ENCODE results near the gene ARHGEF18.

The ARHGEF18 gene

GRCh38 chr19:7337380-7338194 is 11.2 kb upstream of the ARHGEF18 start:
- no peak for DNase-seq (ENCODE audit: low spot score)
- H3K27ac ChIP-seq (replicated peaks; ENCODE audit: low read length) = no peak overlapping the region
- no peak overlapping the region for H2BK120ac ChIP-seq (ENCODE audit: low read depth, low read length)
- H3K18ac ChIP-seq (ENCODE audit: low read length) = no peak overlapping the region
- no peak overlapping the region for H4K91ac ChIP-seq (ENCODE audit: low read depth, low read length, poor library complexity)
- H3K14ac ChIP-seq (ENCODE audit: low read length) = no peak overlapping the region
- H3K23ac ChIP-seq (ENCODE audit: low read depth, low read length, poor library complexity) = peak overlapping the region; percentile 19
- no peaks in the 10 kb centered on the region for H3K36me3 ChIP-seq (replicated peaks in 1 of 2; ENCODE audit: control insufficient read depth in 2 of 2, insufficient read depth in 2 of 2, low read length in 2 of 2)
- H3K4ac ChIP-seq (ENCODE audit: low read length) = no peak overlapping the region
- H3K4me3 ChIP-seq (ENCODE audit: low read length in 2 of 2) = no peak overlapping the region
- no peak overlapping the region for H2BK12ac ChIP-seq (ENCODE audit: low read length)
- no peak overlapping the region for H3K4me2 ChIP-seq (ENCODE audit: insufficient read depth, low read length, poor library complexity, severe bottlenecking)
- no peaks in the 10 kb centered on the region for H3K79me1 ChIP-seq (ENCODE audit: low read depth, low read length)
- H3K27me3 ChIP-seq (ENCODE audit: control insufficient read depth in 3 of 3, insufficient read depth in 3 of 3, low read depth in 1 of 3, low read length in 3 of 3) = peaks cover 0 to 5% (median 0%) of the 10 kb centered on the region in 3 experiments
- no peaks in the 10 kb centered on the region for H3K4me1 ChIP-seq (ENCODE audit: control insufficient read depth in 2 of 2, insufficient read depth in 1 of 2, low read depth in 1 of 2, low read length in 2 of 2)
- H2AFZ ChIP-seq (ENCODE audit: low read length) = no peak overlapping the region
- H4K8ac ChIP-seq (ENCODE audit: low read depth, low read length) = no peak overlapping the region
- no CpG with 5 or more reads among the region's 12 CpGs for WGBS, 2 donors (ENCODE audit: extremely low coverage in 2 of 2, insufficient read length in 2 of 2, insufficient replicate concordance in 1 of 2)
- H2AK5ac ChIP-seq (ENCODE audit: low read depth, low read length) = no peak overlapping the region
- H2BK5ac ChIP-seq (ENCODE audit: low read length) = no peak overlapping the region
- H3K9me3 ChIP-seq (replicated peaks in 1 of 2; ENCODE audit: control insufficient read depth in 2 of 2, insufficient read depth in 1 of 2, low read depth in 1 of 2, low read length in 2 of 2) = peaks cover 0 to 1% of the 10 kb centered on the region in 2 donors
- no peak overlapping the region for H2BK15ac ChIP-seq (ENCODE audit: low read length)
- H3K9ac ChIP-seq (ENCODE audit: low read depth, low read length, poor library complexity) = no peak overlapping the region

- Histone ChIP-seq H4K8ac (ENCODE audit: low read depth, low read length) (no peak overlapping the region), H3K79me1 (ENCODE audit: low read depth, low read length) (no peaks in the 10 kb centered on the region), H3K9me3 (replicated peaks in 1 of 2; ENCODE audit: control insufficient read depth in 2 of 2, insufficient read depth in 1 of 2, low read depth in 1 of 2, low read length in 2 of 2) (peaks cover 0 to 1% of the 10 kb centered on the region in 2 donors), H2BK12ac (ENCODE audit: low read length) (no peak overlapping the region), H3K27ac (replicated peaks; ENCODE audit: low read length) (no peak overlapping the region), H3K4me2 (ENCODE audit: insufficient read depth, low read length, poor library complexity, severe bottlenecking) (no peak overlapping the region), H3K27me3 (ENCODE audit: control insufficient read depth in 3 of 3, insufficient read depth in 3 of 3, low read depth in 1 of 3, low read length in 3 of 3) (peaks cover 0 to 5% (median 0%) of the 10 kb centered on the region in 3 experiments), H3K4ac (ENCODE audit: low read length) (no peak overlapping the region), H3K18ac (ENCODE audit: low read length) (no peak overlapping the region), H2AK5ac (ENCODE audit: low read depth, low read length) (no peak overlapping the region), H2BK120ac (ENCODE audit: low read depth, low read length) (no peak overlapping the region), H2AFZ (ENCODE audit: low read length) (peak overlapping the region; percentile 79), H3K36me3 (replicated peaks in 1 of 2; ENCODE audit: control insufficient read depth in 2 of 2, insufficient read depth in 2 of 2, low read length in 2 of 2) (no peaks in the 10 kb centered on the region), H3K14ac (ENCODE audit: low read length) (no peak overlapping the region), H2BK15ac (ENCODE audit: low read length) (no peak overlapping the region), H3K23ac (ENCODE audit: low read depth, low read length, poor library complexity) (no peak overlapping the region), H2BK5ac (ENCODE audit: low read length) (no peak overlapping the region), H3K9ac (ENCODE audit: low read depth, low read length, poor library complexity) (no peak overlapping the region), H3K4me3 (ENCODE audit: low read length in 2 of 2) (no peak overlapping the region), H3K4me1 (ENCODE audit: control insufficient read depth in 2 of 2, insufficient read depth in 1 of 2, low read depth in 1 of 2, low read length in 2 of 2) (no peaks in the 10 kb centered on the region), H4K91ac (ENCODE audit: low read depth, low read length, poor library complexity) (no peak overlapping the region)
- DNase-seq (ENCODE audit: low spot score) = peak; percentile 89
- no CpG with 5 or more reads among the region's 22 CpGs for whole genome bisulfite sequencing, 2 donors (ENCODE audit: extremely low coverage in 2 of 2, insufficient read length in 2 of 2, insufficient replicate concordance in 1 of 2)
These were observed 7.5 kb upstream of the ARHGEF18 start for GRCh38 chr19:7340959-7341837.

- Histone ChIP-seq H3K9ac (ENCODE audit: low read depth, low read length, poor library complexity) (no peak overlapping the region), H2BK12ac (ENCODE audit: low read length) (no peak overlapping the region), H3K4me2 (ENCODE audit: insufficient read depth, low read length, poor library complexity, severe bottlenecking) (no peak overlapping the region), H3K36me3 (replicated peaks in 1 of 2; ENCODE audit: control insufficient read depth in 2 of 2, insufficient read depth in 2 of 2, low read length in 2 of 2) (no peaks in the 10 kb centered on the region), H3K79me1 (ENCODE audit: low read depth, low read length) (no peaks in the 10 kb centered on the region), H2AK5ac (ENCODE audit: low read depth, low read length) (no peak overlapping the region), H4K8ac (ENCODE audit: low read depth, low read length) (no peak overlapping the region), H3K9me3 (replicated peaks in 1 of 2; ENCODE audit: control insufficient read depth in 2 of 2, insufficient read depth in 1 of 2, low read depth in 1 of 2, low read length in 2 of 2) (no peaks in the 10 kb centered on the region), H2BK5ac (ENCODE audit: low read length) (no peak overlapping the region), H3K27ac (replicated peaks; ENCODE audit: low read length) (no peak overlapping the region), H2BK15ac (ENCODE audit: low read length) (no peak overlapping the region), H3K18ac (ENCODE audit: low read length) (no peak overlapping the region), H3K27me3 (ENCODE audit: control insufficient read depth in 3 of 3, insufficient read depth in 3 of 3, low read depth in 1 of 3, low read length in 3 of 3) (peaks cover 0 to 4% (median 0%) of the 10 kb centered on the region in 3 experiments), H3K4me1 (ENCODE audit: control insufficient read depth in 2 of 2, insufficient read depth in 1 of 2, low read depth in 1 of 2, low read length in 2 of 2) (no peaks in the 10 kb centered on the region), H2AFZ (ENCODE audit: low read length) (no peak overlapping the region), H3K4me3 (ENCODE audit: low read length in 2 of 2) (no peak overlapping the region), H4K91ac (ENCODE audit: low read depth, low read length, poor library complexity) (no peak overlapping the region), H3K4ac (ENCODE audit: low read length) (no peak overlapping the region), H3K14ac (ENCODE audit: low read length) (no peak overlapping the region), H3K23ac (ENCODE audit: low read depth, low read length, poor library complexity) (no peak overlapping the region), H2BK120ac (ENCODE audit: low read depth, low read length) (no peak overlapping the region)
- no peak for DNase-seq (ENCODE audit: low spot score)
- WGBS, 2 donors (ENCODE audit: extremely low coverage in 2 of 2, insufficient read length in 2 of 2, insufficient replicate concordance in 1 of 2) = no CpG with 5 or more reads among the region's 5 CpGs
These were observed 6.6 kb upstream of the ARHGEF18 start for GRCh38 chr19:7342143-7342542.

GRCh38 chr19:7346488-7346971 is 2.2 kb upstream of the ARHGEF18 start:
- Histone ChIP-seq H3K4me2 (ENCODE audit: insufficient read depth, low read length, poor library complexity, severe bottlenecking) (no peak overlapping the region), H3K4ac (ENCODE audit: low read length) (no peak overlapping the region), H3K36me3 (replicated peaks in 1 of 2; ENCODE audit: control insufficient read depth in 2 of 2, insufficient read depth in 2 of 2, low read length in 2 of 2) (no peaks in the 10 kb centered on the region), H3K4me3 (ENCODE audit: low read length in 2 of 2) (no peak overlapping the region), H2AFZ (ENCODE audit: low read length) (no peak overlapping the region), H3K14ac (ENCODE audit: low read length) (no peak overlapping the region), H4K91ac (ENCODE audit: low read depth, low read length, poor library complexity) (no peak overlapping the region), H4K8ac (ENCODE audit: low read depth, low read length) (no peak overlapping the region), H3K79me1 (ENCODE audit: low read depth, low read length) (no peaks in the 10 kb centered on the region), H3K9ac (ENCODE audit: low read depth, low read length, poor library complexity) (no peak overlapping the region), H2BK12ac (ENCODE audit: low read length) (no peak overlapping the region), H3K27me3 (ENCODE audit: control insufficient read depth in 3 of 3, insufficient read depth in 3 of 3, low read depth in 1 of 3, low read length in 3 of 3) (no peaks in the 10 kb centered on the region), H3K9me3 (replicated peaks in 1 of 2; ENCODE audit: control insufficient read depth in 2 of 2, insufficient read depth in 1 of 2, low read depth in 1 of 2, low read length in 2 of 2) (peaks cover 3 to 6% of the 10 kb centered on the region in 2 donors), H3K23ac (ENCODE audit: low read depth, low read length, poor library complexity) (peak overlapping the region; percentile 30), H3K27ac (replicated peaks; ENCODE audit: low read length) (no peak overlapping the region), H2BK15ac (ENCODE audit: low read length) (no peak overlapping the region), H3K18ac (ENCODE audit: low read length) (peak overlapping the region; percentile 1), H2BK120ac (ENCODE audit: low read depth, low read length) (no peak overlapping the region), H3K4me1 (ENCODE audit: control insufficient read depth in 2 of 2, insufficient read depth in 1 of 2, low read depth in 1 of 2, low read length in 2 of 2) (no peaks in the 10 kb centered on the region), H2BK5ac (ENCODE audit: low read length) (no peak overlapping the region), H2AK5ac (ENCODE audit: low read depth, low read length) (no peak overlapping the region)
- no peak for DNase-seq (ENCODE audit: low spot score)
- WGBS, 2 donors (ENCODE audit: extremely low coverage in 2 of 2, insufficient read length in 2 of 2, insufficient replicate concordance in 1 of 2) = no CpG with 5 or more reads among the region's 7 CpGs

All from neuronal stem cell (in vitro differentiated cells).